GM21360 (cell line): Measurements from ENCODE around the gene PYM1.
"Not testable (repeated sequence)": the region's sequence is repeated elsewhere in the genome, so short reads cannot be mapped to it uniquely, and the experiment has no call there.

Experiments used
- ATAC-seq: cut with Tn5 transposase; IDR thresholded peaks from one replicate; pipeline ENCODE4 v1.9.1; 2021; ENCODE audit warnings: mild to moderate bottlenecking, moderate library complexity; ENCODE audit not compliant: unreplicated experiment

Gene PYM1

DNA sequence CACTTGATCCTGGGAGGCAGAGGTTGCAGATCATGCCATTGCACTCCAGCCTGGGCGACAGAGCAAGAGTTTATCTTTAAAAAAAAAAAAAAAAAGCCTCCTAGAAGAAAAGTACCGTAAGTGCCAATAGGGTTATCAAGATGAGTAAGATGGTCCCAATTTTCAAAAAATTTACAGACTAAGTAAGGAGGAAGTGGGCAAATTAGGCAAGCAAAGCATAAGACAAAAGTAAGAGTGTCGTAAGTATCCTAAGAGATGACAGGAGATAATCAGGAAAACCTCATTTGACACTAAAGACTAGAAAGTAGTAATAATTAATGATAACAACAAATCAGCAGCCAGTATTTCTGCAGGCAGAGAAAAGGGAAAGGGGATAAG lies 12.2 kb downstream of the PYM1 start:
- no peak for ATAC-seq

DNA sequence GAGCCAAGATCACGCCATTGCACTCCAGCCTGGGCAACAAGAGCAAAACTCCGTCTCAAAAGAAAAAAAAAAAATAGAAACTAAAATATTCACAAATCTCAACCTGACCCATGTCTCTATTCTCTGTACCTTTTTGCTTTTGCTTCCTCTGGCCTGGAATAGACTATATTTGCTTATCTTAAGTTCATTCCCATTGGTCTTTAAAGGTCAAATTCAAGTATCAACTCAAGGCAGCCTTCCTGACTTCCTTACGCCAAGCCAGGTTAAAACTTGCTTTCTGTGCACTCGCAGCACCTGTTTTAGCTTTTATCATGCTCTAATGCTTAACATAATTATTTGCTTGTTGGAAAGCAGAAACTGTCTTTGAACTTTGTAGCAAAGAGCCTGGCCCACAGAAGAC lies 14.8 kb downstream of the PYM1 start:
- ATAC-seq, result no peak

- no peak for ATAC-seq
These were observed 18.2 kb downstream of the PYM1 start for GRCh38 chr12:55909513-55909884.

GRCh38 chr12:55908726-55909512 lies 18.8 kb downstream of the PYM1 start:
- no peak for ATAC-seq

- no peak for ATAC-seq
These were observed 21.6 kb downstream of the PYM1 start for GRCh38 chr12:55906056-55906455.

GRCh38 chr12:55901881-55902490 lies 25.7 kb downstream of the PYM1 start:
- ATAC-seq, result no peak

- ATAC-seq, result no peak
These were observed 28.6 kb downstream of the PYM1 start for GRCh38 chr12:55899082-55899481.

- ATAC-seq, result no peak
These were observed 34.0 kb downstream of the PYM1 start for GRCh38 chr12:55893723-55894122.

- ATAC-seq, result no peak
These were observed 36.4 kb downstream of the PYM1 start for GRCh38 chr12:55891310-55891709.

DNA sequence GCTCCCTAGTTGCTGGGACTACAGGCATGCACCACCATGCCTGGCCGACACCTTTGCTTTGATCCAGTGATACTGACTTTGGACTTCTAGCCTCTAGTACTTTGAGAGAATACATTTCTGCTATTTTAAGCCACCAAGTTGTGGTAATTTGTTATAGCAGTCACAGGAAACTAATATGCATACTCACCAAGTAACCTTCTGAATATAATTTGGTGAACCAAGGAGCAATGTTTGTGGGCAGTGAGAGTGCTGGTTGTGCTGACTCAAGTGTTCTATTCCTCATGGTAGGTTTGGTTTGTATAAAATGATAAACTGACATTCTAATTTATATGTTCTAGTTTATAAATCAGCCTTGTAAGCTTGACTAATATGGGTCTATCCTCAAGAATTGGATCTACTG lies 42.6 kb downstream of the PYM1 start:
- ATAC-seq, result no peak

GRCh38 chr12:55877824-55878223 lies 49.9 kb downstream of the PYM1 start:
- no peak for ATAC-seq

- no peak for ATAC-seq
These were observed 51.8 kb downstream of the PYM1 start for GRCh38 chr12:55875704-55876467.

DNA sequence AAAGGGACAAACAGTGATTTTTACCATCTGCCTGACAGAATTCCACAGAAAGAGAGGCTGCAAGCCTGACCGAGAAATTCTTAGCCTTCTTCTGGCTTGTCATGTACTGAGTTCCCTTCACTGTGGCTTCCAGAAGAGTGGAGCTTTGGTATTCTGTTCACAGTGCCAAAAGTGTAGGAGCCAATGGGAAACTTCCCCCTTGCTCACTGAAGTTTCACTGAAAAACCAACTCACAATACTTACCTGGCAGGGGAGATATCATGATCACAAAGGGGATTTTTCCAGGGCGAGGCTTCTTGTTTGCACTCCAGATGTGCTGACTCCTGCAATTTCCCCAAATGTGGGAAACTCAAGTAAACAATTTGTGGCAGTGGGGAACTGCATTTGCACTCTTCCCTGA lies 53.3 kb downstream of the PYM1 start:
- no peak for ATAC-seq

DNA sequence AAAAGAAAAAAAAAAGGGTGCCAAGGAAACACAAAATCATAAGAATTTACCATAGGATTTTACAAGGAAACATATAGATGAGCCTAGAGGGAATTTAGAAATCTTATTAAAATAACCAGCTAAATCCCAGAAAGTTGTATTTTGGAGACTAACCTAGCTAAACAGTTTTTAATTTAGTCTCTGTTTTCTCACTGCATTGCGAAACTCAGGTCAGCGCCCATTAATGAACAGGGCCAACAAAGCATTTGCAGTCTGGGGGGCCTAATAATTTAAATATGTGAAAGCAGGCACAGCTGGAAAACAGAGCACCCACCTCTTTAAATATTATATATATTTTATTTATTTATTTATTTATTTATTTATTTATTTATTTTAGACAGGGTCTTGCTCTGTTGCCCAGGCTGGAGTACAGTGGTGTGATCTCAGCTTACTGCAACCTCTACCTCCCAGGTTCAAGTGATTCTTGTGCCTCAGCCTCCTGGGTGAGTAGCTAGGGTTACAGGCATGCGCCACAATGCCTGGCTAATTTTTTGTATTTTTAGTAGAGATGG lies 61.2 kb downstream of the PYM1 start:
- ATAC-seq, result not testable (repeated sequence)

- no peak for ATAC-seq
These were observed 62.4 kb downstream of the PYM1 start for GRCh38 chr12:55865327-55865726.

DNA sequence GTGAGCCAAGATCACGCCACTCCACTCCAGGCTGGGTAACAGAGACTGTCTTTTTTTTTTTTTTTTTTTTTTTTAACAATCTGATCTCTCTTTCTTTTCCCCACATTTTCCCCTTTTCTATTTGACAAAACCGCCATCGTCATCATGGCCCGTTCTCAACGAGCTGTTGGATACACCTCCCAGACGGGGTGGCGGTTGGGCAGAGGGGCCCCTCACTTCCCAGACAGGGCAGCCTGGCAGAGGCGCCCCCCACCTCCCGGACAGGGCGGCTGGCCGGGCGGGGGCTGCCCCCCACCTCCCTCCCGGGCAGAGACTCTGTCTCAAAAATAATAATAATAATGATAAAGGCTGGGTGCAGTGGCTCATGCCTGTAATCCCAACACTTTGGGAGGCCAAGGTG lies 64.8 kb downstream of the PYM1 start:
- not testable (repeated sequence) for ATAC-seq

DNA sequence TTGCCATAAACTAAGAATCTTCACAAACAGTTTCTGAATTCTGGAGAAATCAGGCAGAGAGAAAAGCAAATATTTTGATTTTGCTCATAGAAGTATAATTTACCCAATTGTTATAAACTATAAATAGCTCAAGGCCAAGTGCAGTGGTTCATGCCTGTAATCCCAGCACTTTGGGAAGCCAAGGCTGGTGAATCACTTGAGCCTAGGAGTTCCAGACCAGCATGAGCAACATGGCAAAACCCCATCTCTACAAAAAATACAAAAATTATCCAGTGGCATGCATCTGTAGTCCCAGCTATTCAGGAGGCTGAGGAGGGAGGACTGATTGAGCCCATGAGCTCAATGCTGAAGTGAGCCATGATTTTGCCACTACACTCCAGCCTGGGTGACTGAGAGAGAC lies 65.4 kb downstream of the PYM1 start:
- no peak for ATAC-seq

DNA sequence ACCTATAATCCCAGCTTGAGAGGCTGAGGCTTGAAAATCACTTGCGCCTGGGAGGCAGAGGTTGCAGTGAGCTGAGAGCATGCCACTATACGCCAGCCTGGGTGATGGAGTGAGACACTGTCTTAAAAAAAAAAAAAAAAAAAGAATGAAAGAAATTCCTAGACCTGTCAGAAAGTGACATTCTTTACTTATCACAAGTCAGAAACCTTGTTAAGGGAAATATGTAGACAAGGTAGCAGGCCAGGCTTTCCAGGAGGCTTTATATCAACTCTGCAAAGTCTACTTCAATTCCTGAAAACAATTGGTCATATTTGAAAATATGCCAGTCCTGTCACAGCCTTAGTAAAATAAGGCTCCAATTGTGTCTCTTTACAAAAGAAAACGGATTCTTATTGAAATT lies 65.8 kb downstream of the PYM1 start:
- ATAC-seq, result no peak

GRCh38 chr12:55861396-55861795 lies 66.3 kb downstream of the PYM1 start:
- no peak for ATAC-seq

DNA sequence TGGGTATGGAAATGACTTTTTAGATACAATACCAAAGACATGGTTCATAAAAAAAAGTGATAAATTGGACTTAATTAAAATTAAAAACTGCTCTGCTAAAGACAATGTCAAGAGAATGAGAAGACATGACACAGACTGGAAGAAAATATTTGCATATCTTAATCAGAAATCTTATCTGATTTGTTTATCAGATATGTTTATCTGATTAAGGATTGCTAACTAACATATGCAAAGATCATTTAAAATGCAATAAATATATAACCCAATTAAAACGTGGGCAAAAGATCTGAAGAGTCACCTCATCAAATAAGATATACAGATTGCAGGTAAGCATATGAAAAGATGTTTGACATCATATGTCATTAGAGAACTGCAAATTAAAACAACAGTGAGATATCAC lies 75.0 kb downstream of the PYM1 start:
- no peak for ATAC-seq
